Transverse colon (tissue), 4 donors: ENCODE data around the gene BET1L. TPM values are rescaled to one million over a fixed set of nuclear protein-coding genes. Genes with fewer than 3 reads are reported as not detected.

Experiments
- DNase-seq: peaks from one replicate; pipeline ENCODE4 v3.0.0-alpha.2; 2019
- H3K27ac ChIP-seq, 4 donors: fragments of 200-600 bp; sonication (generic); 2 replicates each; pipeline ENCODE4 v1.5.1; 2016 to 2018; ENCODE audit warnings: inconsistent platforms in 4 of 4
- H3K27me3 ChIP-seq: fragments of 200-600 bp; sonication (generic); 2 replicates; pipeline ENCODE4 v1.5.1; 2017; ENCODE audit warnings: inconsistent platforms
- H3K36me3 ChIP-seq, 4 donors: fragments of 200-600 bp; sonication (generic); 2 replicates each; pipeline ENCODE4 v1.5.1; 2017 to 2019; ENCODE audit warnings: inconsistent platforms in 4 of 4
- H3K4me1 ChIP-seq, 4 donors: fragments of 200-600 bp; sonication (generic); 2 replicates each; pipeline ENCODE4 v1.5.1; 2017 to 2020; ENCODE audit warnings: inconsistent platforms in 4 of 4
- H3K4me3 ChIP-seq, 4 donors: fragments of 200-600 bp; sonication (generic); 1 replicate in 1 of 4; 2 replicates in 3 of 4; pipeline versions ENCODE4 v1.5.1 to v1.6.1; 2017 to 2019; ENCODE audit warnings: inconsistent platforms in 4 of 4
- H3K9me3 ChIP-seq, 2 donors: fragments of 200-600 bp; sonication (generic); 2 replicates each; pipeline ENCODE4 v1.5.1; 2017 to 2019; ENCODE audit warnings: inconsistent platforms in 2 of 2
- CTCF ChIP-seq, 5 experiments: fragments of 200-600 bp in 3 of 5; fragments of 450-650 bp in 2 of 5; sonication (generic) in 3 of 5; IDR thresholded peaks; 1 replicate in 2 of 5; 2 replicates in 3 of 5; pipeline ENCODE4 v1.5.1; 2016 to 2017; ENCODE audit warnings: antibody characterized with exemption in 5 of 5, inconsistent platforms in 3 of 5, mild to moderate bottlenecking in 2 of 5, moderate library complexity in 1 of 5
- EP300 ChIP-seq: sonication (generic); formaldehyde crosslinking; IDR thresholded peaks from one replicate; pipeline ENCODE4 v1.6.1; 2017; ENCODE audit warnings: antibody characterized with exemption, low read depth
- POLR2A ChIP-seq: fragments of 450-650 bp; IDR thresholded peaks from one replicate; pipeline ENCODE4 v1.6.1; 2016; ENCODE audit warnings: antibody characterized with exemption, mild to moderate bottlenecking, moderate library complexity
- POLR2AphosphoS5 ChIP-seq, 3 donors: sonication (generic); formaldehyde crosslinking; IDR thresholded peaks; one replicate each; pipeline ENCODE4 v1.6.1; 2016; ENCODE audit warnings: antibody characterized with exemption in 3 of 3
- WGBS, 2 donors: methylation state at CpG; one replicate each; pipeline ENCODE4 v1.1.5; 2018; ENCODE audit warnings: low coverage in 1 of 2; 5-methylcytosine and 5-hydroxymethylcytosine counted together
- in situ Hi-C, 4 donors: fragments of 200-750 bp; cut with MboI; loops; one replicate each; pipeline versions ENCODE4 v1.15.0 to v1.15.1; 2017; ENCODE audit warnings: low sequenced_read_pairs in 3 of 4, low pct_ligation_motif_present in 1 of 4, low pct_unique_long_range_greater_than_20kb in 1 of 4
- intact Hi-C: fragments of 100-400 bp; cut with DNase I; formaldehyde crosslinking; loops from one replicate; pipeline ENCODE4 v1.15.1; 2023; ENCODE audit warnings: low total_unique reads
- total RNA-seq, 4 donors: library from RNA; depleted of rRNA; stranded (reverse); fragments of >200 nt; gene quantifications; one replicate each; pipeline ENCODE4 v1.1.0, GENCODE V29; 2016

Gene BET1L
- total RNA-seq, 4 donors from 2014 or later: 31.8 to 111 (median 36.6) TPM

- in situ Hi-C loops: no loop called here
- H3K27me3 ChIP-seq: no peaks in the 10 kb centered on the region
- DNase-seq: no peak
- intact Hi-C loops: no loop called here
- H3K9me3 ChIP-seq: no peaks in the 10 kb centered on the region
- TF ChIP-seq CTCF (IDR thresholded peaks at IDR 0.05) (no peak), POLR2AphosphoS5 (IDR thresholded peaks at IDR 0.05) (no peak), EP300 (no peak), POLR2A (no peak)
- peaks cover 0 to 37% (median 15%) of the 10 kb centered on the region in 4 donors for H3K36me3 ChIP-seq
- 91% methylated on average over 7 of the region's 7 CpGs; no CpG with 5 or more reads in 1 of the 2 donors for WGBS, 2 donors
- H3K27ac ChIP-seq: no peak overlapping the region
- peaks cover 13 to 18% (median 15%) of the 10 kb centered on the region in 4 donors for H3K4me1 ChIP-seq
- H3K4me3 ChIP-seq: no peak overlapping the region
These were observed 6.9 kb upstream of the BET1L start for GRCh38 chr11:214083-214482.

- Histone ChIP-seq H3K4me3 (no peak overlapping the region), H3K36me3 (peaks cover 0 to 37% (median 15%) of the 10 kb centered on the region in 4 donors), H3K4me1 (peaks cover 13 to 20% (median 18%) of the 10 kb centered on the region in 4 donors), H3K27ac (no peak overlapping the region), H3K9me3 (no peaks in the 10 kb centered on the region), H3K27me3 (no peaks in the 10 kb centered on the region)
- TF ChIP-seq EP300 (no peak), POLR2A (no peak)
- intact Hi-C loops: no loop called here
- in situ Hi-C loops: no loop called here
- DNase-seq: no peak
- WGBS, 2 donors: 85% methylated on average over 4 of the region's 4 CpGs; no CpG with 5 or more reads in 1 of the 2 donors
These were observed 5.9 kb upstream of the BET1L start for GRCh38 chr11:213111-213510.

- WGBS, 2 donors: 86% methylated on average over 17 of the region's 17 CpGs; no CpG with 5 or more reads in 1 of the 2 donors
- in situ Hi-C loops (no loop called here), intact Hi-C loops (no loop called here)
- TF ChIP-seq POLR2A: no peak
- no peak for TF ChIP-seq CTCF (IDR thresholded peaks at IDR 0.05)
- TF ChIP-seq EP300: no peak
- TF ChIP-seq POLR2AphosphoS5 (IDR thresholded peaks at IDR 0.05): no peak
- Histone ChIP-seq H3K4me1 (peaks cover 13 to 24% (median 18%) of the 10 kb centered on the region in 4 donors), H3K9me3 (no peaks in the 10 kb centered on the region), H3K4me3 (no peak overlapping the region), H3K36me3 (peaks cover 0 to 37% (median 15%) of the 10 kb centered on the region in 4 donors), H3K27ac (no peak overlapping the region), H3K27me3 (no peaks in the 10 kb centered on the region)
- no peak for DNase-seq
These were observed 5.2 kb upstream of the BET1L start for GRCh38 chr11:212150-213100.

- H3K36me3 ChIP-seq: peaks cover 0 to 37% (median 15%) of the 10 kb centered on the region in 4 donors
- peaks cover 13 to 25% (median 18%) of the 10 kb centered on the region in 4 donors for H3K4me1 ChIP-seq
- H3K27me3 ChIP-seq: no peaks in the 10 kb centered on the region
- TF ChIP-seq POLR2AphosphoS5 (IDR thresholded peaks at IDR 0.05): no peak
- no peak for TF ChIP-seq CTCF (IDR thresholded peaks at IDR 0.05)
- no peak for TF ChIP-seq POLR2A
- TF ChIP-seq EP300: no peak
- intact Hi-C loops (no loop called here), in situ Hi-C loops (no loop called here)
- 80 to 86% methylated on average over 4 to 9 of the region's 9 CpGs for WGBS, 2 donors
- no peak overlapping the region for H3K27ac ChIP-seq
- H3K4me3 ChIP-seq: no peak overlapping the region
- DNase-seq: no peak
- no peaks in the 10 kb centered on the region for H3K9me3 ChIP-seq
These were observed 4.5 kb upstream of the BET1L start for GRCh38 chr11:211741-212140.
